ENCODE data around the gene SENP3.
"Not testable (repeated sequence)": the region's sequence is repeated elsewhere in the genome, so short reads cannot be mapped to it uniquely, and the experiment has no call there.

SENP3 gene

GRCh38 chr17:7589204-7589868 lies 27.6 kb downstream of the SENP3 start:
- peak; percentile 79 for TF ChIP-seq CTCF (conservative IDR thresholded peaks at IDR 0.05; ENCODE audit: low read length)
- H3K4me3 ChIP-seq (ENCODE audit: low read length), result peak overlapping the region; percentile 17; the same call in 1 of the 2 replicates
- peak; percentile 83 for DNase-seq (ENCODE audit: low read depth)

- TF ChIP-seq CTCF (conservative IDR thresholded peaks at IDR 0.05; ENCODE audit: low read length), result no peak
- no peak for DNase-seq (ENCODE audit: low read depth)
- H3K4me3 ChIP-seq (ENCODE audit: low read length), result peak within 1 kb of the TSS; percentile 17; the same call in 1 of the 2 replicates
Measured at GRCh38 chr17:7589891-7590691, 28.4 kb downstream of the SENP3 start, which contains the start of gene SOX15. TSS of gene SOX15 (minus strand) at chr17:7590094. CDS start at chr17:7589676, 418 bp downstream.

- H3K4me3 ChIP-seq (ENCODE audit: low read length), result no peak overlapping the region
- DNase-seq (ENCODE audit: low read depth), result peak; percentile 36
Measured at GRCh38 chr17:7590743-7591142, 29.0 kb downstream of the SENP3 start.

GRCh38 chr17:7591596-7591995 lies 29.9 kb downstream of the SENP3 start:
- H3K4me3 ChIP-seq (ENCODE audit: low read length), result no peak overlapping the region
- no peak for DNase-seq (ENCODE audit: low read depth)
- no peak for TF ChIP-seq CTCF (conservative IDR thresholded peaks at IDR 0.05; ENCODE audit: low read length)

More at GRCh38 chr17:7590743-7591142, 29.0 kb downstream of the SENP3 start:
- no peak for TF ChIP-seq CTCF (conservative IDR thresholded peaks at IDR 0.05; ENCODE audit: low read length)

- no peak overlapping the region for H3K4me3 ChIP-seq (ENCODE audit: low read length)
- TF ChIP-seq CTCF (conservative IDR thresholded peaks at IDR 0.05; ENCODE audit: low read length), result no peak
Measured at GRCh38 chr17:7592422-7593021, 30.8 kb downstream of the SENP3 start.

GRCh38 chr17:7593296-7593695 lies 31.6 kb downstream of the SENP3 start:
- no peak for TF ChIP-seq CTCF (conservative IDR thresholded peaks at IDR 0.05; ENCODE audit: low read length)
- H3K4me3 ChIP-seq (ENCODE audit: low read length), result no peak overlapping the region
- DNase-seq (ENCODE audit: low read depth), result no peak

More at GRCh38 chr17:7592422-7593021, 30.8 kb downstream of the SENP3 start:
- DNase-seq (ENCODE audit: low read depth), result no peak

GRCh38 chr17:7597561-7597960 lies 35.8 kb downstream of the SENP3 start:
- DNase-seq (ENCODE audit: low read depth); H3K4me3 ChIP-seq (ENCODE audit: low read length): not testable (repeated sequence)
